ENCODE measurements around the gene CHGA. TPM values are rescaled to one million over a fixed set of nuclear protein-coding genes. Genes with fewer than 3 reads are reported as not detected.

The CHGA gene
- total and polyA plus RNA-seq, 2 of the 8 experiments (the other 6 are each of a cell fraction or from before 2014, with no cell fraction given): 17.5 to 28.2 TPM

GRCh38 chr14:92974541-92975345 is 51.8 kb downstream of the CHGA start (continued):
- TF ChIP-seq TAF7 (optimal IDR thresholded peaks at IDR 0.05; ENCODE audit: borderline replicate concordance, low read depth, low read length) (no peak), SIRT6 (IDR thresholded peaks at IDR 0.05; ENCODE audit: low read length) (no peak), GABPA (IDR thresholded peaks at IDR 0.05; ENCODE audit: borderline replicate concordance, insufficient read depth, low read length) (no peak), E2F6 (IDR thresholded peaks at IDR 0.05) (no peak)

Measured in H1 (cell line).